HFF-Myc (cell line): ENCODE results near the gene TGM3.

ENCODE experiments used
- DNase-seq: peaks from one replicate; pipeline ENCODE4 v3.0.0-alpha.2; 2011; ENCODE audit warnings: low read depth; ENCODE audit errors: extremely low read depth
- H3K4me3 ChIP-seq: replicated peaks from 2 replicates; pipeline ENCODE4 v1.5.1; 2011; ENCODE audit warnings: low read depth, mild to moderate bottlenecking, control low read depth, low read length
- TF ChIP-seq, protein P1 (sequence below): IDR thresholded peaks from 2 replicates; pipeline ENCODE4 v1.5.1; 2012; ENCODE audit warnings: mild to moderate bottlenecking, low read depth, low read length, control low read depth; ENCODE audit errors: missing control alignments

TGM3 gene

DNA sequence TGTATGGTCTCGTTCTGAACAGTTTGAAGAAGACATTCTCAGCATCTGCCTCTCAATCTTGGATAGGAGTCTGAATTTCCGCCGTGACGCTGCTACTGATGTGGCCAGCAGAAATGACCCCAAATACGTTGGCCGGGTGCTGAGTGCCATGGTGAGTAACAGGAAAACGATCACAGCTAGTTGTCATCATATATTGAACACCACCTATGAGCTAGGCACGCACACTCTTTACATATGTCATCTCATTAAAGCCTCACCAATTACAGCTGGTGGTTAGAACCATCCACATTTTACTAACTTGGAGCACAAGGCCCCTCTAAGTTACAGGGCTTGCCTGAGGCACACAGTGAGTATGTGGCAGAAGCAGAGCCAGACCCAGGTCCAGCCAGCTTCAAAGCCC lies 17.1 kb downstream of the TGM3 start:
- TF ChIP-seq, protein P1, sequence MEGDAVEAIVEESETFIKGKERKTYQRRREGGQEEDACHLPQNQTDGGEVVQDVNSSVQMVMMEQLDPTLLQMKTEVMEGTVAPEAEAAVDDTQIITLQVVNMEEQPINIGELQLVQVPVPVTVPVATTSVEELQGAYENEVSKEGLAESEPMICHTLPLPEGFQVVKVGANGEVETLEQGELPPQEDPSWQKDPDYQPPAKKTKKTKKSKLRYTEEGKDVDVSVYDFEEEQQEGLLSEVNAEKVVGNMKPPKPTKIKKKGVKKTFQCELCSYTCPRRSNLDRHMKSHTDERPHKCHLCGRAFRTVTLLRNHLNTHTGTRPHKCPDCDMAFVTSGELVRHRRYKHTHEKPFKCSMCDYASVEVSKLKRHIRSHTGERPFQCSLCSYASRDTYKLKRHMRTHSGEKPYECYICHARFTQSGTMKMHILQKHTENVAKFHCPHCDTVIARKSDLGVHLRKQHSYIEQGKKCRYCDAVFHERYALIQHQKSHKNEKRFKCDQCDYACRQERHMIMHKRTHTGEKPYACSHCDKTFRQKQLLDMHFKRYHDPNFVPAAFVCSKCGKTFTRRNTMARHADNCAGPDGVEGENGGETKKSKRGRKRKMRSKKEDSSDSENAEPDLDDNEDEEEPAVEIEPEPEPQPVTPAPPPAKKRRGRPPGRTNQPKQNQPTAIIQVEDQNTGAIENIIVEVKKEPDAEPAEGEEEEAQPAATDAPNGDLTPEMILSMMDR, result no peak
- DNase-seq, result peak; percentile 16
- H3K4me3 ChIP-seq, result no peak overlapping the region

DNA sequence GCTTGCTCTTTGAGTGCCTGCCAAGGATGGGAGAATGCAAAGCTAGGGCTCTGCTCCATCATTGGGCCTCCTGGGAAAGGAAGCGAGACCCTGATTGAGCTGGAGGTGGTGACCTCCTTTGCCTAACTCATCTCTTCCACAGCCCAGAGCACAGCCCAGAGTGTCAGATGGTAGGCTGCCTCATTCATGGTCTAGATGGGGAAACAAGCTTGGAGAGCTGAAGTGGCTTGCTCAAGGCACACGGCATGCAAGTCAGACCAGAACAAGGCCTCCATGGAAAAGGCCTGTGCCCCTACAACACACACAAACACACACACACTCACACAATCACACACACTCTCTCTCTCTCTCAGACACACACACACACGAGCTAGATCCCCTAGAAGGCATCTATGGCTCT lies 17.5 kb downstream of the TGM3 start:
- TF ChIP-seq, protein P1, result no peak
- H3K4me3 ChIP-seq, result no peak overlapping the region

DNA sequence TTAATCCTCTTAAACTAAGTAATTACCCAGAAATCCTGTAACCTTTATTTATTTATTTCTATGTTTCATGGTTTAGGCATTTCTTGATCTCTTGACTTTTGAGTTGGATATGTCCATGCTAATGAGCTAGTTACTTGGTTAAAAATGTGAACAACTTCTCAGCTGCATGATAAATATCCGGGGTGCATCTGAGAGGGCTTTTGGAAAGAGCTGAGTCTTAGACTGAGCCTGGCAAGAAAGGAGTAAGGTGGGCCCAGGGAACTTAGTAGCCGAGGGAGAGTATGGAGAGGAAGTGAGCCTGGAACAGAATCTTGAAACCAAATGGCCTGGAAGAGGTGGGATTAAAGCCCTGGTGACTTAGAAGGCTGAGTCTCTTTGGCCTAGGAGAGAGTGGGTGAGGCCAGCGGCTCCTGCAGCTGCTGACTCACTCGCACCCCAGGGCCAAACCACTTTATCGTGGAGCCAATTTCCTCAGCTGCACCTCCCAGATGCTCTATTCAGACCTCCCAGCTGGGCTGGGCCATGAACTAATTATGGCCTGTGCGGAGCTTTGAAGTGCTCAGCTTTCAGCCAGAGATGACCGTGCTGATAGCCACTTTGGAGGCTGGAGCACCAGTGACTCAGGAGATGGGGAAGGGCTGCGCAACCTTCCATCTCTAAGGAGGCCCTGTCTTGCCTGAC lies 19.1 kb downstream of the TGM3 start:
- no peak overlapping the region for H3K4me3 ChIP-seq
- TF ChIP-seq, protein P1, result no peak
- DNase-seq, result peak; percentile 92

More for the DNA sequence above, 17.5 kb downstream of the TGM3 start:
- DNase-seq, result no peak

DNA sequence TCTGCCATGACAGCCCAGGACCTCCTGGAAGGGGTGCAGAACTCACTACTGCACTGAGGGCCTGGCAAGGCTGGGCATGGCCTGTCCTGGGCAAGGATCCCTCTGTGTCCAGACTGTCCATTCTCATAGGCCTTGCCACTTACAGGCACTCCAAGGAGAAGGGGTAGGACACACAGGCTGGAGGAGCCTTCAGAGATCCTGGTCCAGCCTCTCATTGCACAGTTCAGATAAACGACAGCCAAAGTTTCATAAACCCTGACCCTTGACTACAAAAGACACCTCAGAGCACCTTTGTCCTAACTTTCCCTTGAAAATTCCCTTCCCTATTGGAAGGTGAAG lies 19.6 kb downstream of the TGM3 start:
- TF ChIP-seq, protein P1, result no peak
- H3K4me3 ChIP-seq, result no peak overlapping the region
- DNase-seq, result no peak

DNA sequence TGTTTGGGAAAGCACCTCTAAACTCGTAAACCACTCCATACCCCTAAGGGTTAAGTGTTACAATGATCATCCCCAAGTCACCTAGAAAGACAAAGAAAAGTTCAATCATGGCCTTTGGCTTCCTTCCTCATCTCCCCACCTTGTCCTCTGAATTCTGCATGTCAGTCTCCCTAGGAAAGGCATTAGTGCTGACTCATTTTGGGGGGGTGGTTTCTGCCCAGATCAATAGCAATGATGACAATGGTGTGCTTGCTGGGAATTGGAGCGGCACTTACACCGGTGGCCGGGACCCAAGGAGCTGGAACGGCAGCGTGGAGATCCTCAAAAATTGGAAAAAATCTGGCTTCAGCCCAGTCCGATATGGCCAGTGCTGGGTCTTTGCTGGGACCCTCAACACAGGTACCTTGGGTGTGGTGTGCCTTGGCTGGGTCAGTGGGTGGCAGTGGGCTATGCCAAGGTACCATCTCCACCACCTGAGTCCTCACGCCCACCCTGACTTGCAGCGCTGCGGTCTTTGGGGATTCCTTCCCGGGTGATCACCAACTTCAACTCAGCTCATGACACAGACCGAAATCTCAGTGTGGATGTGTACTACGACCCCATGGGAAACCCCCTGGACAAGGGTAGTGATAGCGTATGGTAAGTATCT lies 21.2 kb downstream of the TGM3 start:
- TF ChIP-seq, protein P1, result no peak

DNA sequence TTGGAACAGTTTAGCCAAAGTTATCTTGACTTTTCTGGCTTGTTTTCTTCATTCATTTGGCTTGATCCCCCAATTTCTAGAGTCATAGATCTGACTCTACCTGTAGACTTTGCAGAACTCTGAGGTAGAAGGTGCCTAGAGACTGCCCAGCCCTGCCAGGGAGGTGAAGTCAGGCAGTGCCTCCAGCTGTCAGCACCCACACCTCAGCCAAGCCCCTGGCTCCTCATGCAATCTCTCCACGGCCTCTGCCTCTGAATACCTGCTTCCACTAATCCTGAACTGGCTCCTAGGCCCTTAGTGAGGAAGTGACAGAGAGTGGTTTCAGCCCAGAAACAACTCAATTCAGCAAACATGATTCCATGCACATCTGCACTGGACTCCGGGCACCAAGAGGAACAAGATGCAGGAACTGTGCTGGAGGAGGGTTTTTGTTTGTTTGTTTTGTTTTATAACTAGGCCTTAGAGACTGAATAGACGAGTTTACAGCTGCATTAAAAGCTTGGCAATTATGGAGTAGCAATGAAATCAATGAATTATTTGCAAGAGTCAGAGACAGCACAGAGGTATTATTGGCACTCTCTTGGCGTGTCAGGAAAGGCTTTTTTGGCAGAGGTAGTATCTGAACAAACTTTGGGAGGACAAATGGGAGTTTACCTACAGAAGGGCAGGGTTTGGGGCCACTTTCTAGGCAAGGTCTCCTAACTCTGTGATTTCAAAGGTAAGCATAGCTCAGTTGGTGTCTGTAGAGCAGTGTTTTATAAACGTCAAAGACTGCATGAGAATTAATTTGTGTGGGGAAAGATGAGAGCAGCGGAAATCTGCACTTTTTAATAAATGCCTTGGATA lies 25.2 kb downstream of the TGM3 start:
- TF ChIP-seq, protein P1, result no peak
- DNase-seq, result no peak
- no peak overlapping the region for H3K4me3 ChIP-seq

More for the DNA sequence above, 21.2 kb downstream of the TGM3 start:
- DNase-seq, result no peak
- no peak overlapping the region for H3K4me3 ChIP-seq
